HFF-Myc (cell line): Measurements from ENCODE around the gene COP1.

Experiments used
- DNase-seq: peaks from one replicate; pipeline ENCODE4 v3.0.0-alpha.2; 2011; ENCODE audit warnings: low read depth; ENCODE audit errors: extremely low read depth
- H3K4me3 ChIP-seq: replicated peaks from 2 replicates; pipeline ENCODE4 v1.5.1; 2011; ENCODE audit warnings: low read depth, mild to moderate bottlenecking, control low read depth, low read length
- CTCF ChIP-seq: IDR thresholded peaks from 2 replicates; pipeline ENCODE4 v1.5.1; 2012; ENCODE audit warnings: mild to moderate bottlenecking, low read depth, low read length, control low read depth; ENCODE audit errors: missing control alignments

COP1 gene

GRCh38 chr1:176142973-176143372, 64.1 kb downstream of the COP1 start:
- no peak overlapping the region for H3K4me3 ChIP-seq
- no peak for TF ChIP-seq CTCF
- no peak for DNase-seq

GRCh38 chr1:176141449-176141848, 65.6 kb downstream of the COP1 start:
- DNase-seq = no peak
- no peak overlapping the region for H3K4me3 ChIP-seq
- no peak for TF ChIP-seq CTCF

- no peak for TF ChIP-seq CTCF
- no peak overlapping the region for H3K4me3 ChIP-seq
- DNase-seq = no peak
Observed at GRCh38 chr1:176136891-176137290, 70.2 kb downstream of the COP1 start.

GRCh38 chr1:176134666-176135065, 72.4 kb downstream of the COP1 start:
- no peak for DNase-seq
- H3K4me3 ChIP-seq = no peak overlapping the region
- no peak for TF ChIP-seq CTCF

GRCh38 chr1:176122282-176122681, 84.8 kb downstream of the COP1 start:
- no peak for TF ChIP-seq CTCF
- H3K4me3 ChIP-seq = no peak overlapping the region
- DNase-seq = no peak

- H3K4me3 ChIP-seq = no peak overlapping the region
- TF ChIP-seq CTCF = peak; percentile 13
- no peak for DNase-seq
Observed at GRCh38 chr1:176119549-176119948, 87.5 kb downstream of the COP1 start.

GRCh38 chr1:176118985-176119384, 88.1 kb downstream of the COP1 start:
- H3K4me3 ChIP-seq = no peak overlapping the region
- TF ChIP-seq CTCF = no peak
- no peak for DNase-seq
